HG02798 (cell line): ENCODE data around the gene FADS1.

Source experiments
- ATAC-seq: cut with Tn5 transposase; IDR thresholded peaks from one replicate; pipeline ENCODE4 v1.9.1; 2021; ENCODE audit warnings: mild to moderate bottlenecking; ENCODE audit not compliant: unreplicated experiment, poor library complexity

Gene FADS1

GRCh38 chr11:61828629-61829407, 12.0 kb upstream of the FADS1 start:
- ATAC-seq: peak; percentile 32

- no peak for ATAC-seq
Observed at GRCh38 chr11:61828379-61828628, 11.5 kb upstream of the FADS1 start.

- peak; percentile 80 for ATAC-seq
Observed at GRCh38 chr11:61827571-61828378, 11.0 kb upstream of the FADS1 start, which contains the start of gene FADS2. TSS of gene FADS2 (plus strand) at chr11:61828300. CDS start at chr11:61828391, 91 bp downstream.

- ATAC-seq: no peak
Observed at GRCh38 chr11:61826930-61827570, 10.2 kb upstream of the FADS1 start.

GRCh38 chr11:61820174-61820573, 3.4 kb upstream of the FADS1 start:
- ATAC-seq: no peak

GRCh38 chr11:61817471-61818202, 834 bp upstream of the FADS1 start:
- no peak for ATAC-seq

- peak; percentile 34 for ATAC-seq
Observed at GRCh38 chr11:61815790-61816735, 740 bp downstream of the FADS1 start.

- peak; percentile 69 for ATAC-seq
Observed at GRCh38 chr11:61814958-61815789, 1.6 kb downstream of the FADS1 start.

- no peak for ATAC-seq
Observed at GRCh38 chr11:61814247-61814957, 2.4 kb downstream of the FADS1 start.

GRCh38 chr11:61812736-61813411, 3.9 kb downstream of the FADS1 start:
- ATAC-seq: no peak

GRCh38 chr11:61811831-61812230, 5.0 kb downstream of the FADS1 start:
- ATAC-seq: no peak

- ATAC-seq: no peak
Observed at GRCh38 chr11:61810671-61811175, 6.1 kb downstream of the FADS1 start.

- ATAC-seq: no peak
Observed at GRCh38 chr11:61806785-61807184, 10.0 kb downstream of the FADS1 start.

- ATAC-seq: no peak
Observed at GRCh38 chr11:61805146-61805545, 11.7 kb downstream of the FADS1 start.

GRCh38 chr11:61803889-61804647, 12.7 kb downstream of the FADS1 start:
- no peak for ATAC-seq

GRCh38 chr11:61802605-61803004, 14.2 kb downstream of the FADS1 start:
- no peak for ATAC-seq
